Stimulated activated CD4-positive, alpha-beta T cell treated with anti-CD3 and anti-CD28 coated beads, Interleukin-2, amount 100 ng/mL, for 4 hours (primary cell): ENCODE results near the gene UNC5B.

Source experiments
- DNase-seq: peaks from one replicate; pipeline ENCODE4 v3.0.0-alpha.2; 2020; ENCODE audit warnings: low read depth

Gene UNC5B

GRCh38 chr10:71212318-71213126 is at the start of gene UNC5B:
Gene UNC5B, plus strand, starts transcription at chr10:71212570. Its CDS starts 416 bp downstream, at chr10:71212986.
- DNase-seq, result peak; percentile 38

GRCh38 chr10:71173466-71173865 is 38.9 kb upstream of the UNC5B start:
- no peak for DNase-seq

- DNase-seq, result no peak
Observed at GRCh38 chr10:71176661-71177060, 35.7 kb upstream of the UNC5B start.

GRCh38 chr10:71177651-71178199 is 34.6 kb upstream of the UNC5B start:
- no peak for DNase-seq

- no peak for DNase-seq
Observed at GRCh38 chr10:71178880-71179279, 33.5 kb upstream of the UNC5B start.

- DNase-seq, result no peak
Observed at GRCh38 chr10:71179382-71179781, 33.0 kb upstream of the UNC5B start.

- DNase-seq, result no peak
Observed at GRCh38 chr10:71184421-71184820, 27.9 kb upstream of the UNC5B start.

GRCh38 chr10:71185209-71185608 is 27.2 kb upstream of the UNC5B start:
- no peak for DNase-seq

GRCh38 chr10:71187197-71187596 is 25.2 kb upstream of the UNC5B start:
- no peak for DNase-seq

- no peak for DNase-seq
Observed at GRCh38 chr10:71187600-71187999, 24.8 kb upstream of the UNC5B start.

GRCh38 chr10:71188201-71188600 is 24.2 kb upstream of the UNC5B start:
- DNase-seq, result no peak

GRCh38 chr10:71191019-71191418 is 21.4 kb upstream of the UNC5B start:
- DNase-seq, result no peak

GRCh38 chr10:71191551-71192076 is 20.8 kb upstream of the UNC5B start:
- DNase-seq, result no peak

GRCh38 chr10:71193516-71193915 is 18.9 kb upstream of the UNC5B start:
- DNase-seq, result no peak

GRCh38 chr10:71197955-71198354 is 14.4 kb upstream of the UNC5B start:
- no peak for DNase-seq

- DNase-seq, result no peak
Observed at GRCh38 chr10:71201849-71202248, 10.5 kb upstream of the UNC5B start.

GRCh38 chr10:71202314-71202713 is 10.1 kb upstream of the UNC5B start:
- no peak for DNase-seq

- no peak for DNase-seq
Observed at GRCh38 chr10:71203124-71203523, 9.2 kb upstream of the UNC5B start.

- no peak for DNase-seq
Observed at GRCh38 chr10:71203716-71204115, 8.7 kb upstream of the UNC5B start.

GRCh38 chr10:71204746-71205145 is 7.6 kb upstream of the UNC5B start:
- DNase-seq, result no peak

GRCh38 chr10:71205468-71205867 is 6.9 kb upstream of the UNC5B start:
- no peak for DNase-seq

- DNase-seq, result no peak
Observed at GRCh38 chr10:71206911-71207310, 5.5 kb upstream of the UNC5B start.

GRCh38 chr10:71207578-71207977 is 4.8 kb upstream of the UNC5B start:
- no peak for DNase-seq

GRCh38 chr10:71209352-71209715 is 3.0 kb upstream of the UNC5B start:
- no peak for DNase-seq
